Karpas-422 (cell line): ENCODE measurements around the gene SMARCE1. TPM values are rescaled to one million over a fixed set of nuclear protein-coding genes. Genes with fewer than 3 reads are reported as not detected.

Experiments
- DNase-seq: peaks from one replicate; pipeline ENCODE4 v3.0.0-alpha.2; 2015
- H2AFZ ChIP-seq: fragments of 200-600 bp; sonication (generic); 2 replicates; pipeline ENCODE4 v1.6.1; 2014; ENCODE audit warnings: antibody characterized with exemption, low read length, mixed read lengths
- H3K27ac ChIP-seq: fragments of 200-600 bp; sonication (generic); 2 replicates; pipeline ENCODE4 v1.5.1; 2014; ENCODE audit warnings: mild to moderate bottlenecking, low read length, moderate library complexity
- H3K27me3 ChIP-seq: fragments of 200-600 bp; sonication (generic); 2 replicates; pipeline ENCODE4 v1.6.1; 2014; ENCODE audit warnings: low read length, mixed read lengths
- H3K36me3 ChIP-seq: fragments of 200-600 bp; sonication (generic); 2 replicates; pipeline ENCODE4 v1.6.1; 2014; ENCODE audit warnings: low read length, mixed read lengths; ENCODE audit not compliant: insufficient read depth
- H3K4me1 ChIP-seq: fragments of 200-600 bp; sonication (generic); 2 replicates; pipeline ENCODE4 v1.6.1; 2014; ENCODE audit warnings: mild to moderate bottlenecking, low read length, mixed read lengths
- H3K4me2 ChIP-seq: fragments of 200-600 bp; sonication (generic); 2 replicates; pipeline ENCODE4 v1.6.1; 2014; ENCODE audit warnings: low read length, low read depth, mild to moderate bottlenecking; ENCODE audit not compliant: poor library complexity, severe bottlenecking
- H3K4me3 ChIP-seq: fragments of 200-600 bp; sonication (generic); 2 replicates; pipeline ENCODE4 v1.5.1; 2014; ENCODE audit warnings: mild to moderate bottlenecking, antibody characterized with exemption, low read length, mixed read lengths
- H3K79me2 ChIP-seq: fragments of 200-600 bp; sonication (generic); 2 replicates; pipeline ENCODE4 v1.6.1; 2014; ENCODE audit warnings: mild to moderate bottlenecking, low read length, mixed read lengths
- H3K9ac ChIP-seq: fragments of 200-600 bp; sonication (generic); 2 replicates; pipeline ENCODE4 v1.6.0; 2014; ENCODE audit warnings: low read length
- H3K9me2 ChIP-seq: fragments of 200-600 bp; sonication (generic), shearing (Covaris generic); replicated peaks from 2 replicates; pipeline ENCODE4 v1.6.0; 2014; ENCODE audit warnings: mild to moderate bottlenecking, low read length, moderate library complexity; ENCODE audit not compliant: insufficient read depth
- H3K9me3 ChIP-seq: fragments of 300-700, 200-600 bp; sonication (generic); 2 replicates; pipeline ENCODE4 v1.6.1; 2014; ENCODE audit warnings: low read length, mixed read lengths
- H4K20me1 ChIP-seq: fragments of 200-600 bp; sonication (generic); 2 replicates; pipeline ENCODE4 v1.6.1; 2014; ENCODE audit warnings: mild to moderate bottlenecking, antibody characterized with exemption, low read length, low read depth; ENCODE audit not compliant: insufficient read depth
- total RNA-seq: library from RNA; depleted of rRNA; stranded (reverse); fragments of >200 nt; shearing (Covaris generic); gene quantifications from 2 replicates; pipeline ENCODE4 v1.2.3, GENCODE V29; 2014; ENCODE audit warnings: low replicate concordance

The SMARCE1 gene
- total RNA-seq, 1 experiment from 2014 or later: 68.6 TPM

DNA sequence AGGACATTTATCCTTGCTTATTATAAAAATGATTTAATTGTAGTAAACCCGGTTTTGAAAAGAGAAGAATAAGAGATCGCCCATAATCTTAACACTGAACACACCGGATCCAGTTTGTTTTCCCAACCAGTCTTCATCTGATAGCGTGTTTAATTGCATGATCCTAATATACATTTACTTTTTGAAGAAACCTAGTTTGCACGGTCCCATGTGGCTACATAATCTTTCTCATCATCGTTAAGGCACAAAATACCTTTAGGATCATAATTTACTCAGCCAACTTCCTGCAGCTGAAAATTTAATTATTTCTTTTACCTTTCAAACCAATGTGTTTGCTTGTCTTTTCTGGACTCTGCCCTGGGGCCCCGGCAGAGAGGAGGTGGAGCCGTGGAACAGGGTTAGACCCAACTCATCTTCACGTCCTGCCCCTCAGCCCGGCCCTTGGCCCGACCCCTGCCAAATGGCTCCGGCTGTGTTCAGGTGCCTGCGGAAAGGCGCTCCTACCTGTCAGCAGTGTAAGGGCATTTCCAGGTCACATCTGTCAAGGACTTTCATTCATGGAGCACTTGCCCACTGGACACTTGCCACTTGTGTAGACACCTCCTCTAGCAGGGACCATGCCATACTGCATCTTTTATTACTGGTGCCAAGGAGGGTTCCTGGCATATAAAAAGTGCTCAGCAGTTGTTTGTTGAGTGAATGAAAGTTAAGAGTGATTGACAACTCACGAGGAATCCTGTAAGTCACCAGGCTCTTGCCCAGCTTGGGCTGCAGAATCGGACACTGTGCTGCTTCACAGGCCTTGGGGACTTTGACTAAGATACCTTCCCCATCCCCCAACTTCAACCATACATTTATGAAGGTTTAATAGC is 28.6 kb downstream of the SMARCE1 start:
- no peak overlapping the region for H3K4me3 ChIP-seq
- H3K79me2 ChIP-seq: no peaks in the 10 kb centered on the region
- no peaks in the 10 kb centered on the region for H3K27me3 ChIP-seq
- H3K9me2 ChIP-seq: no peaks in the 10 kb centered on the region
- DNase-seq: no peak
- no peak overlapping the region for H3K27ac ChIP-seq
- H3K9ac ChIP-seq: no peak overlapping the region
- no peaks in the 10 kb centered on the region for H3K36me3 ChIP-seq
- H3K4me2 ChIP-seq: no peak overlapping the region
- no peaks in the 10 kb centered on the region for H3K9me3 ChIP-seq
- H3K4me1 ChIP-seq: peaks cover 9% of the 10 kb centered on the region
- H2AFZ ChIP-seq: no peak overlapping the region
- H4K20me1 ChIP-seq: no peaks in the 10 kb centered on the region

DNA sequence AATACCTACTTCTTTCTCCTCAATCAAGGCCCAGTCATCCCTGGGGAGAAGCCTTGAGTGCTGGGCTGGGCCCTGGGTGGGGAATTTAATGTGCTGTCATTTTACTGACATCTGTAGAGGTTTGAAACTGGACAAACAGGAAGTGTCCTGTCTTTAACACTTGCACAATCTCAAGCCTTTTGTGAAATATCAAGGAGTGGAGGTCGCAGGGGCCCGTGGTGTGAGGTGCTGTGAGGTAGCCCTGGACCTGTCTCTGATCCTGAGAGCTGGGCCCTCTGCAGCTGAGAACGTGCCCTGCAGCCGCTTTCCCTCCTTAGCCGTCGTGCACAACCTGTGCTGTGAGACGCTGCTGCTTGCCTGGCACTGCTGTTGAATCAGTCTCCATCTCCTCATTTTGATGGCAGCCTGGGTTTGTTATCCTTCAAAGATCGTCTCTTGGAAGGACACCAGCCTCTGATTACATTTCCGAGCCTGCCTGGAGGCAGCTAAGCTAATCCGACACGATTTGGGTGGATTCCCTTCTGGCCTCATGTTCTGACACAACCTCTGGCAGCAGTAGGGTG is 29.9 kb downstream of the SMARCE1 start:
- Histone ChIP-seq H3K36me3 (no peaks in the 10 kb centered on the region), H3K4me1 (peaks cover 3% of the 10 kb centered on the region; the same call in 1 of the 2 replicates), H3K9ac (no peak overlapping the region), H3K9me3 (no peaks in the 10 kb centered on the region), H3K9me2 (no peaks in the 10 kb centered on the region), H3K79me2 (no peaks in the 10 kb centered on the region), H2AFZ (no peak overlapping the region), H3K27me3 (no peaks in the 10 kb centered on the region), H3K27ac (no peak overlapping the region), H4K20me1 (no peaks in the 10 kb centered on the region), H3K4me3 (no peak overlapping the region), H3K4me2 (no peak overlapping the region)
- DNase-seq: no peak

DNA sequence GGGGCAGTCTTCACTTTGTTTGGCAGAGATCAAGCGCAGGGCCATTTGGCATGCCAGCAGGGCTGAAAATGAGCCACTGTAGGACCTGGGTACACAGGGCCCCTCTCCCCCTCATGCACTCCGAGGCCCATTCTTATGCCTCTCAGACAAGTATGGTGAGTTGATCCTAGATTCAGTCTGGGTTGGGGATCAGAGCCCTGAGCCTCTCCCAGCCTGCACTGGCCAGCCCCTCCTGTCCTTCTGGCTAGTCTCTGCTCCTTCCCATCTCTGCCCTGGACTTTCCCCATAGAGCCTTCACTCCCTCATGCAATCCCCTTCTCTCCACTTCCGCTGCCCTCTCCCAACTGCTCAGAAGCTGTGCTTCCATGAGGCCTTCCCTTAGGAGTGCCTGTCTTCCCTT is 31.0 kb downstream of the SMARCE1 start:
- Histone ChIP-seq H3K79me2 (no peaks in the 10 kb centered on the region), H4K20me1 (no peaks in the 10 kb centered on the region), H2AFZ (no peak overlapping the region), H3K27ac (no peak overlapping the region), H3K4me1 (peaks cover 3% of the 10 kb centered on the region; the same call in 1 of the 2 replicates), H3K27me3 (no peaks in the 10 kb centered on the region), H3K4me3 (no peak overlapping the region), H3K36me3 (no peaks in the 10 kb centered on the region), H3K9ac (no peak overlapping the region), H3K9me2 (no peaks in the 10 kb centered on the region), H3K9me3 (no peaks in the 10 kb centered on the region), H3K4me2 (no peak overlapping the region)
- DNase-seq: no peak

DNA sequence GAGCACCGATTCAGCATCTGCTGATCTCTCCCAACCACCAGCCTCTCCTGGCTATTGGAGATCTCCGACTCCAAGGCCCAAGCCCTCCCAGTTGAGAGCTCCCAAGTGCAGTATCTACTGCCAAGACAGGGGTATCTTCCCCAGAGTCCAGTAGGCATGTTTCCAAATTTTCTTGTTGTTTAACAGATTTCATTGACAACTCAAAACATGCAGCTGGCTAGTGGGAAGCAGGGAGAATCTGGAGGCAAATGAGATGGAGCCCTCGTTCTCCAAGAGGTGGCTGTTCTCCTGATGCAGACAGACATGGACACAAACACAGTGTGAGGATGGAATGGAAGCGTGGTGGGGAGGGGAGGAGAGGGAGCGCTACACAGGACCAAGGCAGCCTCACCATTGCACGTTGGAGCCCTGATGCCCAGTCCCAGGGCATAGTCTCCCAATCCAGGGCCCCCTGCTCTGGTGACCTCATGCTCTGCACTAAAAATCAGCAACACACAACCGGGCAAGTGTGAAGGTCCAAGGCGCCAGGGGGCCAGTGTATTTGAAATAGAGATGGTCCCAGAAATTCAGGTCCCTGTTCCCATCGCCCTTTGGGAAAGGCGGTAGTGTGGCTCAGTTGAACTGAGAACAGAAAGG is 31.7 kb downstream of the SMARCE1 start:
- H3K27ac ChIP-seq: no peak overlapping the region
- no peaks in the 10 kb centered on the region for H3K79me2 ChIP-seq
- no peaks in the 10 kb centered on the region for H3K9me3 ChIP-seq
- no peaks in the 10 kb centered on the region for H4K20me1 ChIP-seq
- H3K4me2 ChIP-seq: no peak overlapping the region
- no peak overlapping the region for H3K9ac ChIP-seq
- H3K9me2 ChIP-seq: no peaks in the 10 kb centered on the region
- H3K36me3 ChIP-seq: no peaks in the 10 kb centered on the region
- no peak overlapping the region for H3K4me3 ChIP-seq
- DNase-seq: no peak
- peaks cover 3% of the 10 kb centered on the region; the same call in 1 of the 2 replicates for H3K4me1 ChIP-seq
- no peaks in the 10 kb centered on the region for H3K27me3 ChIP-seq
- H2AFZ ChIP-seq: no peak overlapping the region

DNA sequence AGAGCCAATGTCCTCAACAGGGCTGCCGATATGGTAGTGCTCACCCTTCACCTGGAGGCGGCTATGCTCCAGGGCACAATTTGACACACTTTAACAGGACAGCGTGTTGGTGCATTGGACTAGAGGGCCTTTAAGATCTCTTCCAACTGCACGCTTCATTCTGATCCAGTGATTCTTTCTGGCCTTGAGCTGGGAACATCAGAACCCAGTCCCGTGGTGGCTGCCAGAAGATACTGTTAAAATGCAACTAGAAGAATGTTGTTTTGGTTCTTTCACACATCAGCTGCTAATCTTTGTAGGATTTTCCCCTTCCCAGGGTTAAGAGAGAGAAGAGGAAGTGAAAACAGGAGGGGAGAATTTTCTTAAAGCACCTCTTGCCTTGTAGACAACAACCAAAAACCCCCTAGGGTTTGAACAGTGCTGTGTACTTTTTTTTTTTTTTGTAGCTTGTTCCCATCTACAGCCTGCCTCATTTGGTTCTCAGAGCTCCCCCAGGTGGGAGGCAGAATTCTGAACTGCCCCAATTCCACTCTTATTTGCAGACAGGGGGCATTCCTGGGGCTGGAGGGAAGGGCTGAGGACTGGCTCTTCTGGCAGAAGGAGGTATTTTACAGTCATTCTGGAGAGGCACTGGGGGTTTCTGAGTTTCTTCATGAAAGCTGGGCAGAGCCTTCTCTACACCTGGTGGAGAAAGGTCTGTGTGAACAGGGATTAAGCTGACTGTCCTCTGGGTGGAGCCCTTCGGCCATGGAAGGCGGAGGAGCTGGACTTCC is 32.4 kb downstream of the SMARCE1 start:
- no peak overlapping the region for H3K4me2 ChIP-seq

DNA sequence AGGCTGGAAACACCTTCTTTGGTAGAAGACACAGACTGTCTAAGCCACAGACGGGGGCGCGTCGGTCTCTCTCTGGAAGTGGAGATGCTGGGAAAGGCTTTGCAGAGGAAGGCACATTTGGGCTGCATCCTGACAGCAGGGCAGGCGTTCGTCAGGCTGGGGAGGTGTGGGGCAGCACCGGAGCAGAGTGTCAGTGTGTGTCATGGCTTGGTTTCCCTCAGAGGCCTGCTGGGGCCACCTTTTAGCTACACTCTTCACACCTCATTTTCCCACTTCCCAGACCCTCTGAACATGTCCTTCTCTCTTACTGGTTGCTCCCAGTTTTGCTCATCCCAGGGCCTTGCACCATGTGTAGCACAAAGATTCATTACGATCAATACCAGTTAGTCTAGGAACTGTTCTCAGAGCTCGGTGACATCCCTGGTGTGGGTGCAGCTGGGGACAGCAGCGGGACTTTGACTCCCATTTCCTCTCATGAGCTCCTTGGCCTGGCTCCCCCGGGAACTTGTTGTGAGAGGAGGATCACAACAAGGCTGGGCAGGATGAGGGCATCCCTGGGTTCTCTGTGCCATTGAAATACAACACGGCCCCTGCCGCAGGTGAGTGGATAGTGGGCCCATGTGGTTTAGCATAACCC is 33.1 kb downstream of the SMARCE1 start:
- no peaks in the 10 kb centered on the region for H4K20me1 ChIP-seq
- no peaks in the 10 kb centered on the region for H3K9me3 ChIP-seq
- H3K79me2 ChIP-seq: no peaks in the 10 kb centered on the region
- H3K4me1 ChIP-seq: no peaks in the 10 kb centered on the region
- H3K9me2 ChIP-seq: no peaks in the 10 kb centered on the region
- no peak for DNase-seq
- no peaks in the 10 kb centered on the region for H3K36me3 ChIP-seq
- H3K4me2 ChIP-seq: no peak overlapping the region
- H3K27me3 ChIP-seq: no peaks in the 10 kb centered on the region
- H3K4me3 ChIP-seq: no peak overlapping the region
- no peak overlapping the region for H3K27ac ChIP-seq
- no peak overlapping the region for H3K9ac ChIP-seq
- H2AFZ ChIP-seq: no peak overlapping the region

More for the DNA sequence above, 32.4 kb downstream of the SMARCE1 start:
- Histone ChIP-seq H4K20me1 (no peaks in the 10 kb centered on the region), H3K9me3 (no peaks in the 10 kb centered on the region), H3K79me2 (no peaks in the 10 kb centered on the region), H3K4me3 (no peak overlapping the region), H3K27me3 (no peaks in the 10 kb centered on the region), H2AFZ (no peak overlapping the region), H3K27ac (no peak overlapping the region), H3K9ac (no peak overlapping the region), H3K4me1 (peaks cover 3% of the 10 kb centered on the region; the same call in 1 of the 2 replicates), H3K9me2 (no peaks in the 10 kb centered on the region), H3K36me3 (no peaks in the 10 kb centered on the region)
- DNase-seq: no peak

DNA sequence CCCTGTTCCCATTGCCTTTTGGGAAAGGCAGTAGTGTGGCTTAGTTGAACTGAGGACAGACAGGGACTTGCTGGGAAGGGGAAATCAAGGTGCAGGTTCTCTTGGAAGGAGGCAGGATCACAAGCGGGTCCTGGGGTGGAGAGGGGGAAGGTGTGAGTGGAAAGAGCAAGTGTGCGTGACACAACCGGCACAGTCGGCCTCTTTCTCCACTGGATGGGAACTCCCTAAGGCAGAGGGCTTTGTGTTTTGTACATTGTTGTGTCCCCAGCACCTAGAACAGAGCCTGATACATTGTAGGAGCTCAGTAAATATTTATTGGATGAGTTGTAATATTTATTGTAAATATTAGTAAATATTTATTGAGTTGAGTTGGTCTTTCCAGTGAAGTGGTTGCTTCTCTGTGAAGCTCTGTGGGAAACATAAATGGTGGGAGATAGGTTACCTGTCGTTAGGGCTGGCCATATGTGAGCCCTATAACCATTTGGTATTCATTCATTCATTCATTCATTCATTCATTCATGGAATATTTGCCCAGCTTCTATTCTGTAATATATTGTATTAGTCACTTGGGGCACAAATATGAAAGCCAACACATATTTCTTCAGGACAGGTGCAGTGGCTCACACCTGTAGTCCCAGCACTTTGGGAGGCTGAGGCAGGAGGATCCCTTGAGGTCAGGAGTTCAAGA is 34.0 kb downstream of the SMARCE1 start:
- Histone ChIP-seq H3K4me1 (no peaks in the 10 kb centered on the region), H3K4me3 (no peak overlapping the region), H3K27me3 (no peaks in the 10 kb centered on the region), H3K9me3 (no peaks in the 10 kb centered on the region), H3K36me3 (no peaks in the 10 kb centered on the region), H3K9ac (no peak overlapping the region), H3K79me2 (no peaks in the 10 kb centered on the region), H4K20me1 (no peaks in the 10 kb centered on the region), H3K27ac (no peak overlapping the region), H2AFZ (no peak overlapping the region), H3K4me2 (no peak overlapping the region), H3K9me2 (no peaks in the 10 kb centered on the region)
- DNase-seq: no peak
